Measurements from ENCODE around the gene SLC25A21. TPM values are rescaled to one million over a fixed set of nuclear protein-coding genes. Genes with fewer than 3 reads are reported as not detected.

SLC25A21 gene
- total and polyA plus RNA-seq, 8 donors = 0.40 to 5.4 (median 1.3) TPM; not detected in 2

- 84 to 97% (median 88%) methylated on average over 1 of the region's 1 CpG for WGBS, 5 donors
- no peak overlapping the region for H3K27ac ChIP-seq
- intact Hi-C loops (cut with DNase I; ENCODE audit: low total_unique reads) = no loop called here
- no peaks in the 10 kb centered on the region for H3K36me3 ChIP-seq
- H3K4me1 ChIP-seq = peaks cover 0 to 4% (median 0%) of the 10 kb centered on the region in 4 donors
- no peak overlapping the region for H3K4me3 ChIP-seq
- no peaks in the 10 kb centered on the region for H3K27me3 ChIP-seq
- no peak for DNase-seq
- H3K9me3 ChIP-seq = no peaks in the 10 kb centered on the region
- TF ChIP-seq POLR2AphosphoS5 (IDR thresholded peaks at IDR 0.05) (no peak), EP300 (IDR thresholded peaks at IDR 0.05) (no peak), POLR2A (IDR thresholded peaks at IDR 0.05) (no peak)
- TF ChIP-seq, protein P1, sequence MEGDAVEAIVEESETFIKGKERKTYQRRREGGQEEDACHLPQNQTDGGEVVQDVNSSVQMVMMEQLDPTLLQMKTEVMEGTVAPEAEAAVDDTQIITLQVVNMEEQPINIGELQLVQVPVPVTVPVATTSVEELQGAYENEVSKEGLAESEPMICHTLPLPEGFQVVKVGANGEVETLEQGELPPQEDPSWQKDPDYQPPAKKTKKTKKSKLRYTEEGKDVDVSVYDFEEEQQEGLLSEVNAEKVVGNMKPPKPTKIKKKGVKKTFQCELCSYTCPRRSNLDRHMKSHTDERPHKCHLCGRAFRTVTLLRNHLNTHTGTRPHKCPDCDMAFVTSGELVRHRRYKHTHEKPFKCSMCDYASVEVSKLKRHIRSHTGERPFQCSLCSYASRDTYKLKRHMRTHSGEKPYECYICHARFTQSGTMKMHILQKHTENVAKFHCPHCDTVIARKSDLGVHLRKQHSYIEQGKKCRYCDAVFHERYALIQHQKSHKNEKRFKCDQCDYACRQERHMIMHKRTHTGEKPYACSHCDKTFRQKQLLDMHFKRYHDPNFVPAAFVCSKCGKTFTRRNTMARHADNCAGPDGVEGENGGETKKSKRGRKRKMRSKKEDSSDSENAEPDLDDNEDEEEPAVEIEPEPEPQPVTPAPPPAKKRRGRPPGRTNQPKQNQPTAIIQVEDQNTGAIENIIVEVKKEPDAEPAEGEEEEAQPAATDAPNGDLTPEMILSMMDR (IDR thresholded peaks at IDR 0.05) = no peak
These were observed 139.5 kb downstream of the SLC25A21 start for GRCh38 chr14:37032863-37033262.

DNA sequence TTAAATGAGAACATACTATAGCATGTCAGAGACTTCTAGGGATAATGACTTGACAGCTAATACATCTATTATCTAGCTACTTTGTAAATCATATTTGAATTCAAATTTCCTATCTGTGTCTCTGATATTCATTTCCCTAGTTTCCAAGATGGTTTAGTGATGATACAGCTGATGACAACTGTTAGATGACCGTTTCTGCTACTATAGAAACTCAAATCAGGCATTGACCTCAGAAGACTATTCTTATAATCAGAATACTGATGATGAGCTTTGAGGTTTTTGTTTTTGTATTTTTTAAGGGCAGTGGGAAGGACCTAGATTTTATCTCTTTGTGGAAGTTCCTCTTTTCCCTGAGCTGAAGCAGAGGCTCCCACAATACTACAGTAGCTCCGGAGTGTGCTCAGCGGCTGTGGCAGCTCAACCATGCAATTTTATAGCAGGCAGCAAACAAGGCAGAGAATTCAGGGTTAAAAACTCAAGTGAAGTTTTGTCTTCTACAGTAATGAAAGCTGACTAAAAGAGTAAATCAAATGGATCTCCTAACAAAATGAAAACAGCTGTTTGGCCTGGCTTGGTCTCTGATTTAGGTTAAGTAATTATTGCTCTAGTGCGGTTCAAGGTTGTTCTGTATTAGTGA is 145.1 kb downstream of the SLC25A21 start:
- Histone ChIP-seq H3K36me3 (no peaks in the 10 kb centered on the region), H3K27me3 (no peaks in the 10 kb centered on the region), H3K9me3 (no peaks in the 10 kb centered on the region), H3K27ac (no peak overlapping the region), H3K4me3 (no peak overlapping the region), H3K4me1 (no peaks in the 10 kb centered on the region)
- 72 to 84% (median 80%) methylated on average over 4 of the region's 4 CpGs for WGBS, 5 donors
- intact Hi-C loops (cut with DNase I; ENCODE audit: low total_unique reads) = no loop called here
- DNase-seq = no peak
- TF ChIP-seq POLR2A (IDR thresholded peaks at IDR 0.05) = no peak
- TF ChIP-seq, protein P1 (IDR thresholded peaks at IDR 0.05) = no peak
- no peak for TF ChIP-seq EP300 (IDR thresholded peaks at IDR 0.05)
- no peak for TF ChIP-seq POLR2AphosphoS5 (IDR thresholded peaks at IDR 0.05)

DNA sequence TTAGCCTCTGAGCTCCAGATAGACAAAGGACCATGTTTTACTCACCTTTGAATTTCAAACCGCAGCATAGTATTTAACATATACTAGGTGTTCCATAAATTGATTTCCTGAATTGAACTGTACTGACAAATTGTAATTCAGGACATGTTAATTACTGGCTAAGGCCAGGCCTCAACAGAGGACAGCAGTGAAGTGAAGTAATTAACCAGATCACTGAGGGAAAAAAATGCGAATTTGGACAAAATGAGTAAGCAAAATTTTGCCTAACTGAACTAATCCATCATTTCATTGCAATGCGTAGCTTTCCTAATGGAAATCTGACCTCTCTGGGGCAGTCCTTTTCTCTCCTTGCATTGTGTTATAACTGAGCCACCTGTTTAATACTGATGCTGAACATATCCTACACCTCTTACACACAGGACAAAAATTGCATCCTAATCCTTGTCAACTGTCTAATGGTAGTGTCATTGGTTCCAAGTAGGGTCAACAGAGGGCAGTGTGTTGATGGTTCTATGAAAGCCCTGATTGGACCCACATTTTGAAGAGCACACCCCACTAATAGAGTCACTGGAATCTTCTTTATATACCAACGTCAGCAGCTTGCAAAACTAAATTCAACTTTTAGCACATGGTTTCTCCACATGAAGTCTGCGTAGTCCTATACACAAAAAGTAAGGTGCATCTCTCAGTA is 148.4 kb downstream of the SLC25A21 start:
- Histone ChIP-seq H3K9me3 (no peaks in the 10 kb centered on the region), H3K36me3 (no peaks in the 10 kb centered on the region), H3K4me3 (no peak overlapping the region), H3K27ac (no peak overlapping the region), H3K4me1 (no peaks in the 10 kb centered on the region), H3K27me3 (no peaks in the 10 kb centered on the region)
- intact Hi-C loops (cut with DNase I; ENCODE audit: low total_unique reads) = no loop called here
- TF ChIP-seq POLR2A (IDR thresholded peaks at IDR 0.05) (no peak), EP300 (IDR thresholded peaks at IDR 0.05) (no peak), POLR2AphosphoS5 (IDR thresholded peaks at IDR 0.05) (no peak)
- TF ChIP-seq, protein P1 (IDR thresholded peaks at IDR 0.05) = no peak
- 89 to 93% (median 90%) methylated on average over 5 of the region's 5 CpGs for WGBS, 5 donors
- DNase-seq = no peak

DNA sequence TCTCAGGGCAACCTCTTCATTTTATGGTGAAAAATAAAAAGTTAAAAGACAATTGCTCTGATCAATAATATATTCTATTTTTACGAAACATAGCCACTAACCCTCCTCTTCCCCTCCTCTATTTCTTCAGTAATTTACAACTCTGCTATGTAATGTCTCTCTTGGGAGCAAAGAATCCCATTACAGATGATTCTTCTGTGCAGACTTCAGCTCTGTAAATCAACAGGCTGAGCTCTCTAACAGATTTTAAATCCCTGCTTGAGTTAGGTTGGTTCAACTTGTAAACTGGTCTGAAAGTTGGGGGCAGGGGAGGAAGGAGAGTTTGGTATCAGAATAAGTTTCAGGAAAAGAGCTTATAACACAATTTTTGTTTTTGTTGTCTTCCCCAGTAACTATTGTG is 151.0 kb downstream of the SLC25A21 start:
- no peak for TF ChIP-seq POLR2A (IDR thresholded peaks at IDR 0.05)
- TF ChIP-seq POLR2AphosphoS5 (IDR thresholded peaks at IDR 0.05) = no peak
- TF ChIP-seq, protein P1 (IDR thresholded peaks at IDR 0.05) = no peak
- TF ChIP-seq EP300 (IDR thresholded peaks at IDR 0.05) = no peak
- Histone ChIP-seq H3K27ac (no peak overlapping the region), H3K4me3 (no peak overlapping the region), H3K4me1 (no peaks in the 10 kb centered on the region), H3K9me3 (no peaks in the 10 kb centered on the region), H3K36me3 (no peaks in the 10 kb centered on the region), H3K27me3 (no peaks in the 10 kb centered on the region)
- WGBS, 5 donors = 75 to 87% (median 79%) methylated on average over 1 of the region's 1 CpG
- intact Hi-C loops (cut with DNase I; ENCODE audit: low total_unique reads) = no loop called here
- DNase-seq = no peak

All from stomach (tissue), 9 donors.